Mucosa of stomach (tissue), 1 donor: ENCODE data around the gene MDC1.
"Not testable (repeated sequence)": the region's sequence is repeated elsewhere in the genome, so short reads cannot be mapped to it uniquely, and the experiment has no call there.

ENCODE experiments used
- H3K27me3 ChIP-seq: one replicate; pipeline ENCODE4 v1.7.0; 2013; ENCODE audit warnings: mild to moderate bottlenecking, low read length; ENCODE audit not compliant: control insufficient read depth, insufficient read depth
- H3K36me3 ChIP-seq: one replicate; pipeline ENCODE4 v1.7.0; 2013; ENCODE audit warnings: low read length; ENCODE audit not compliant: control insufficient read depth, insufficient read depth
- H3K4me1 ChIP-seq: one replicate; pipeline ENCODE4 v1.7.0; 2013; ENCODE audit warnings: mild to moderate bottlenecking, low read length; ENCODE audit not compliant: control insufficient read depth, insufficient read depth
- H3K4me3 ChIP-seq: one replicate; pipeline ENCODE4 v1.7.0; 2013; ENCODE audit warnings: low read length
- H3K9ac ChIP-seq: one replicate; pipeline ENCODE4 v1.7.0; 2013; ENCODE audit warnings: mild to moderate bottlenecking, low read length, moderate library complexity
- H3K9me3 ChIP-seq: one replicate; pipeline ENCODE4 v1.7.0; 2013; ENCODE audit warnings: mild to moderate bottlenecking, low read length, moderate library complexity; ENCODE audit not compliant: control insufficient read depth
- donor health status: Pancreatic carcinoma.

The MDC1 gene

GRCh38 chr6:30719356-30719755 is 2.3 kb upstream of the MDC1 start:
- Histone ChIP-seq H3K4me3 (peak overlapping the region; percentile 16), H3K9me3 (no peaks in the 10 kb centered on the region), H3K27me3 (no peaks in the 10 kb centered on the region), H3K4me1 (peaks cover 25% of the 10 kb centered on the region), H3K36me3 (peaks cover 11% of the 10 kb centered on the region), H3K9ac (peak overlapping the region; percentile 66)

DNA sequence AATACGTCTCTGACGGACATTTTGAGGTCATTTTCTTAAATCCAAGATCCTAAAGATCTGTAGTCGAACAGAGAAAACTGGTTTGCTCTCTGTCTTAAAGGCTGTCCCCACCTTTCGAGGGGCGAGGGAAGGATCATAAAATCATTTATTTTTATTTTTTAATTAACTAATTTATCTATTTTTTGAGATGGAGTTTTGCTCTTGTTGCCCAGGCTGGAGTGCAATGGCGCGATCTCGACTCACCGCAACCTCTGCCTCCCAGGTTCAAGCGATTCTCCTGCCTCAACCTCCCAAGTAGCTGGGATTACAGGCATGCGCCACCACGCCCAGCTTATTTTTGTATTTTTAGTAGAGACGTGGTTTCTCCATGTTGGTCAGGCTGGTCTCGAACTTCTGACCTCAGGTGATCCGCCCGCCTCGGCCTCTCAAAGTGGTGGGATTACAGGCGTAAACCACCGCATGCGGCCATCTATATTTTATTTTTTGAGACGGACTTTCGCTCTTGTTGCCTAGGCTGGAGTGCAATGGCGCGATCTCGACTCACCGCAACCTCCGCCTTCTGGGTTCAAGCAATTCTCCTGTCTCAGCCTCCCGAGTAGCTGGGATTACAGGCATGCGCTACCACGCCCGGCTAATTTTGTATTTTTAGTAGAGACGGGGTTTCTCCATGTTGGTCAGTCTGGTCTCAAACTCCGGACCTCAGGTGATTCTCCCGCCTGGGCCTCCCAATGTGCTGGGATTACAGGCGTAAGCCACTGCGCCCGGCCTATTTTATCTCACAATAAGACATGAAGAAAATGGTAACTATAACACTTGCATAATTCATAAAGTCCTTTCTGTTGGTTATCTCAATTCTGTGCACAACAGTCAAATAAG is 1.0 kb upstream of the MDC1 start:
- not testable (repeated sequence) for H3K9me3 ChIP-seq, H3K27me3 ChIP-seq, H3K4me3 ChIP-seq, H3K36me3 ChIP-seq
- Histone ChIP-seq H3K4me1 (peaks cover 13% of the 10 kb centered on the region), H3K9ac (peak overlapping the region; percentile 56)

DNA sequence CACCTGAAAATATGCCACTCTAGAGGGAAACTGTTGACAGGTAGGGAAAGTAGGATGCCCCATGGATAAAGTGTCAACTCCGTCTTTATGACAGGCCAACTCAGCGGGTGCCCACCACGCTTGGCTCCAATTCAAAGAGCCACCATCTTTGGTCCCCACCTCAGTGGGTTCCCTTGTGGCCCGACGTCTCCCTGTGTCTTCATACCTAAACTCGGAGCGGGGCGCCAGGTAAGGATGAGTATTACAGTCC is 277 bp downstream of the MDC1 start:
- H3K27me3 ChIP-seq = no peaks in the 10 kb centered on the region
- H3K9ac ChIP-seq = peak overlapping the region; percentile 71
- H3K9me3 ChIP-seq = no peaks in the 10 kb centered on the region
- H3K4me3 ChIP-seq = peak overlapping the region; percentile 47
- peaks cover 1% of the 10 kb centered on the region for H3K4me1 ChIP-seq
- no peaks in the 10 kb centered on the region for H3K36me3 ChIP-seq

DNA sequence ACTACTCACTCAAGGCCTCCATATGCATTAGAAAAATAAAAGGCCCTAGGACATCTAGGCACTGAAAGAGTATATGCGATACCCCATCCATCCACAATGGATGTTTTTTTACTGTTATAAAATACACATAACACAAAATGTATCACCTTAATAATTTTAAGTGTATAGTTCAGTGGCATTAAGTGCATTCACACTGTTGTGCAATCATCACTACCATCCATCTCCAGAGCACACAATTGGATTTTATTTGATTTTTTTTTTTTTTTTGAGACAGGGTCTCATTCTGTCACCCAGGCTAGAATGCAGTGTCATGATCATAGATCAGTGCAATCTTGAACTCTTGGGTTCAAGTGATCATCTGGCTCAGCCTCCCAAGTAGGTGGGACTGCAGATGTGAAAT is 2.8 kb downstream of the MDC1 start:
- no peaks in the 10 kb centered on the region for H3K27me3 ChIP-seq
- H3K9ac ChIP-seq = no peak overlapping the region
- H3K9me3 ChIP-seq = no peaks in the 10 kb centered on the region
- H3K4me3 ChIP-seq = no peak overlapping the region
- no peaks in the 10 kb centered on the region for H3K36me3 ChIP-seq
- no peaks in the 10 kb centered on the region for H3K4me1 ChIP-seq

GRCh38 chr6:30712441-30712945 is 4.6 kb downstream of the MDC1 start:
- Histone ChIP-seq H3K4me1 (no peaks in the 10 kb centered on the region), H3K9ac (no peak overlapping the region), H3K36me3 (no peaks in the 10 kb centered on the region), H3K9me3 (no peaks in the 10 kb centered on the region), H3K27me3 (no peaks in the 10 kb centered on the region), H3K4me3 (no peak overlapping the region)

GRCh38 chr6:30711758-30712380 is 5.2 kb downstream of the MDC1 start:
- Histone ChIP-seq H3K4me3 (no peak overlapping the region), H3K36me3 (no peaks in the 10 kb centered on the region), H3K9ac (no peak overlapping the region), H3K27me3 (no peaks in the 10 kb centered on the region), H3K4me1 (no peaks in the 10 kb centered on the region), H3K9me3 (no peaks in the 10 kb centered on the region)

DNA sequence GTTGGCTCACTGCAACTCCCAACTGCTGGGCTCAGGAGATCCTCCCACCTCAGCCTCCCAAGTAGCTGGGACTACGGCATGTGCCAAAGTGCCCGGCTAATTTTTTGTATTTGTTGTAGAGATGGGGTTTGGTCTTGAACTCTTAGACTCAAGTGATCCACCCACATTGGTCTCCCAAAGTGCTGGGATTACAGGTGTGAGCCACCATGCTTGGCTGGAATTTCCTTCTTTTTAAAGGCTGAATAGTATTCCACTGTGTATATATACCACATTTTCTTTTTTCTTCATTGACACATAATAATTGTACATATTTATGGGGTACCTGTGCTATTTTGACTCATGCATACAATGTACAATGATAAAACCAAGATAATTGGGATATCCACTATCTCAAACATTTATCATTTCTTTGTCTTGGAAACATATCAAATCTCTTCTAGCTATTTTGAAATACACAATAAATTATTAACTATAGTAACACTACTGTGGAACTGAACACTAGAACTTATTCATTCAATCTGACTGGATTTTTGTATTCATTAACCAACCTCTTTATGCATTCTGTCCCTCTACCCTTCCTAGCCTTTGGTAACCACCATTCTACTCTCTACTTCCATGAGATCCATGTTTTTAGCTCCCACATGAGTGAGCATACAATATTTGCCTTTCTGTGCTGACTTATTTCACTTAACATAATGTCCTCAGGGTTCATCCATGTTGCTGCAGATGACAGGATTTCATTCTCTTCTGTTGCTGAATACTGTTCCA is 7.8 kb downstream of the MDC1 start:
- Histone ChIP-seq H3K36me3 (no peaks in the 10 kb centered on the region), H3K4me3 (no peak overlapping the region), H3K4me1 (no peaks in the 10 kb centered on the region), H3K27me3 (no peaks in the 10 kb centered on the region), H3K9ac (no peak overlapping the region), H3K9me3 (no peaks in the 10 kb centered on the region)

DNA sequence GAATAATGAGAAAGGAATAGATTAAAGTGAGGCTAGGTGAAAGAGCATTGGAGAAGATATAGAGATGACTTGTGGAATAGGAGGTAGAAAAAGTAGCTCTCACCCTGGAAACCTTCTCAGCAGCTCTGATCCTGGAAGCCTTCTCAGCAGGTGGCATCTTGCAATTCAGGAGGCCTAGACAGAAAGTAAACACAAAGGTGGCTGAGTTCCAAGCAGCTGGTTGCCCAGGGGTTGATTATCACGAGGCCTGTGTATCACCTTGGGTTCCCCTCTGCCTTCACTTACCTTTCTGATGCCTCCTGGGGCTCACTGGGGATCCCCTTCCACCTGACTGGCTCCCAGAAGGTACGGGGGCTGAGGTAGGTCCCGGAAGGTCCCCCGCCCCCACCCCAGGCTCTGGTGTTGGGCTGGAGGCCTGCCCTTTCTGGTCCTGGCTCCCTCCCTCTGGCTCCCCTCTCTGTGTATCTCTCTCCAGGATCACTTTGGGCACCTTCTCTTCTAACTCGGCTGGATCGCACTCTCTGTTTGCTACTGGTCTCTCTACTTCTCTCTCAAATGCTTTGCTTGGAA is 9.7 kb downstream of the MDC1 start:
- Histone ChIP-seq H3K27me3 (no peaks in the 10 kb centered on the region), H3K9ac (no peak overlapping the region), H3K36me3 (no peaks in the 10 kb centered on the region), H3K4me3 (no peak overlapping the region), H3K4me1 (no peaks in the 10 kb centered on the region), H3K9me3 (no peaks in the 10 kb centered on the region)

- no peaks in the 10 kb centered on the region for H3K36me3 ChIP-seq
- H3K9ac ChIP-seq = no peak overlapping the region
- no peaks in the 10 kb centered on the region for H3K9me3 ChIP-seq
- H3K4me1 ChIP-seq = no peaks in the 10 kb centered on the region
- no peaks in the 10 kb centered on the region for H3K27me3 ChIP-seq
- H3K4me3 ChIP-seq = no peak overlapping the region
These were observed 11.5 kb downstream of the MDC1 start for GRCh38 chr6:30705620-30706019.

GRCh38 chr6:30703821-30704220 is 13.3 kb downstream of the MDC1 start:
- no peaks in the 10 kb centered on the region for H3K9me3 ChIP-seq
- no peaks in the 10 kb centered on the region for H3K4me1 ChIP-seq
- no peaks in the 10 kb centered on the region for H3K36me3 ChIP-seq
- no peak overlapping the region for H3K9ac ChIP-seq
- H3K27me3 ChIP-seq = no peaks in the 10 kb centered on the region
- no peak overlapping the region for H3K4me3 ChIP-seq

DNA sequence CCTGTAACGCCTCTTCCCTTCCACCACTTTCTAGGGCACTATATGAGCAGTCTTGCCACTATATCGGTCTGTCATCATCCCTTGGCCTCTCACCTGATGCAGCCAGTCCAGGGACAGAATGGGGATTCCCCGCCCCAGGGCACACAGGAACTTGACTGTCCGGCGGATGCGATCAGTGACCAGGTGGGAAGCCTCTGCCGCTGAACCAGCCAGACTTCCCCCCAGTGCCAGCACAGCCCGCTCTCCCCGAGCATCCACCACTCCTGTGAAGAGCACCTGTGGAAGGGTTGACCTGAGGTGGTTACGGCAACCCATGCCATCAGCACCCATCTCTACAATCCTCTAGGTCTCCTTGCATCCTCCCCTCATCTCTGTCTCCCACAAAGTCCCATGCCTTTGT is 14.1 kb downstream of the MDC1 start:
- no peaks in the 10 kb centered on the region for H3K27me3 ChIP-seq
- H3K4me1 ChIP-seq = no peaks in the 10 kb centered on the region
- H3K4me3 ChIP-seq = no peak overlapping the region
- no peak overlapping the region for H3K9ac ChIP-seq
- H3K9me3 ChIP-seq = no peaks in the 10 kb centered on the region
- H3K36me3 ChIP-seq = no peaks in the 10 kb centered on the region

GRCh38 chr6:30700340-30700739 is 16.7 kb downstream of the MDC1 start:
- H3K36me3 ChIP-seq = no peaks in the 10 kb centered on the region
- no peak overlapping the region for H3K4me3 ChIP-seq
- H3K4me1 ChIP-seq = no peaks in the 10 kb centered on the region
- no peaks in the 10 kb centered on the region for H3K9me3 ChIP-seq
- H3K9ac ChIP-seq = no peak overlapping the region
- no peaks in the 10 kb centered on the region for H3K27me3 ChIP-seq
